ENCODE results near the gene SHD.
"Not testable (repeated sequence)": the region's sequence is repeated elsewhere in the genome, so short reads cannot be mapped to it uniquely, and the experiment has no call there.

The SHD gene

GRCh38 chr19:4267101-4267900, 11.8 kb upstream of the SHD start:
- peak in 2 of 14 donors; percentile 17 to 28 for DNase-seq

- no peak for DNase-seq
Measured at GRCh38 chr19:4267901-4268815, 10.9 kb upstream of the SHD start.

GRCh38 chr19:4268816-4269430, 10.1 kb upstream of the SHD start:
- DNase-seq, result no peak

- no peak for DNase-seq
Measured at GRCh38 chr19:4272894-4273293, 6.2 kb upstream of the SHD start.

GRCh38 chr19:4274321-4274686, 4.8 kb upstream of the SHD start:
- not testable (repeated sequence) for DNase-seq

GRCh38 chr19:4277191-4277696, 1.8 kb upstream of the SHD start:
- no peak for DNase-seq

- no peak for DNase-seq
Measured at GRCh38 chr19:4278010-4278409, 1.1 kb upstream of the SHD start.

GRCh38 chr19:4279267-4279529, 132 bp downstream of the SHD start:
- DNase-seq, result no peak

GRCh38 chr19:4279530-4280422, 710 bp downstream of the SHD start:
- no peak for DNase-seq

GRCh38 chr19:4284176-4284958, 5.3 kb downstream of the SHD start:
- no peak for DNase-seq

- DNase-seq, result no peak
Measured at GRCh38 chr19:4284974-4285373, 5.9 kb downstream of the SHD start.

- not testable (repeated sequence) for DNase-seq
Measured at GRCh38 chr19:4286141-4286540, 7.1 kb downstream of the SHD start.

GRCh38 chr19:4288091-4288777, 9.2 kb downstream of the SHD start:
- no peak for DNase-seq

- DNase-seq, result no peak
Measured at GRCh38 chr19:4291184-4291732, 12.2 kb downstream of the SHD start.

GRCh38 chr19:4292515-4292914, 13.4 kb downstream of the SHD start:
- DNase-seq, result no peak

GRCh38 chr19:4294389-4294788, 15.3 kb downstream of the SHD start:
- DNase-seq, result no peak

GRCh38 chr19:4295972-4296771, 17.1 kb downstream of the SHD start:
- DNase-seq, result peak in 8 of 14 donors; percentile 1 to 41 (median 16)

- no peak for DNase-seq
Measured at GRCh38 chr19:4297901-4298809, 19.1 kb downstream of the SHD start.

Measured in C1 segment of cervical spinal cord (tissue), 14 donors.